ENCODE measurements around the gene DOK5.
"Not testable (repeated sequence)": the region's sequence is repeated elsewhere in the genome, so short reads cannot be mapped to it uniquely, and the experiment has no call there.

Gene DOK5

DNA sequence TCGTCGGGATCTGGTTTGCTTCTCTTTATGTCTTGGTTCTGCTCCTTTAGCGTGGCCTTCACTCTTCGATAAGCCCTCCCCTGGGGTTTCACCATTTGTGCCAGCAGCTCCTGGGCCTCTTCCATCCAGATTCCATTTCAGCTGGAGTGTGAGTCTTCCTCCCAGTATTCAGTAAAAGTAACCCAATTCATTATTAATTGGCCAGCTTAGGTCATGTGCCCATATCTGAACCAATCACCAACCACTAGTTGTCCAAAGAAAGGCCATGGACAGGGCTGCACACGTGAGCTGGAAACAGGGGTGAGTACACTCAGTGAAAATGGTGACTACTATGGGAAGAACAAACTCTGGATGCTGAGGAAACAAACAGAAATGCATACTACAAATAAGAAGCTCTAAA, 2.8 kb upstream of the DOK5 start:
- no peak for DNase-seq

- no peak for DNase-seq
These were observed 2.1 kb upstream of the DOK5 start for GRCh38 chr20:54473340-54473739.

- DNase-seq = no peak
These were observed 1.3 kb upstream of the DOK5 start for GRCh38 chr20:54474046-54474445.

DNA sequence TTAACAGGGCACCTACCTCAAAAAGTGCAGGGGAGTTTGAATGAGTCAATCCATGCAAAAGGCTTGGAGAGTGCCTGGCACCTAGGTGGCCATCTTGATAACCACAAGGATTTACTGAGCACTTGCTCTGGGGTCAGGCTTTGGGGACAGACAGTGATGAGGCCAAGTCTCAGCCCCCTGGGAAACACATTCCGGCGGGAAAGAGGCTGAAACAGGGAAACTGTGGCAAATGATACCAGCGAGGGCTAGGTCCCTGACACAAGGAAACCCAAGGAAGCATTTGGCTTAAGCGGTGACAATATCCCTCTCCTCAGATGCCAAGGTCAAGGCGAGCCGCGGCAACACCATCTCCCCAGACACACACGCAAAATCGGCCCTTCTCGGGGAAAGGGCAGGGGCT, 527 bp upstream of the DOK5 start:
- DNase-seq = no peak

- no peak for DNase-seq
These were observed 996 bp downstream of the DOK5 start for GRCh38 chr20:54476169-54477009.

DNA sequence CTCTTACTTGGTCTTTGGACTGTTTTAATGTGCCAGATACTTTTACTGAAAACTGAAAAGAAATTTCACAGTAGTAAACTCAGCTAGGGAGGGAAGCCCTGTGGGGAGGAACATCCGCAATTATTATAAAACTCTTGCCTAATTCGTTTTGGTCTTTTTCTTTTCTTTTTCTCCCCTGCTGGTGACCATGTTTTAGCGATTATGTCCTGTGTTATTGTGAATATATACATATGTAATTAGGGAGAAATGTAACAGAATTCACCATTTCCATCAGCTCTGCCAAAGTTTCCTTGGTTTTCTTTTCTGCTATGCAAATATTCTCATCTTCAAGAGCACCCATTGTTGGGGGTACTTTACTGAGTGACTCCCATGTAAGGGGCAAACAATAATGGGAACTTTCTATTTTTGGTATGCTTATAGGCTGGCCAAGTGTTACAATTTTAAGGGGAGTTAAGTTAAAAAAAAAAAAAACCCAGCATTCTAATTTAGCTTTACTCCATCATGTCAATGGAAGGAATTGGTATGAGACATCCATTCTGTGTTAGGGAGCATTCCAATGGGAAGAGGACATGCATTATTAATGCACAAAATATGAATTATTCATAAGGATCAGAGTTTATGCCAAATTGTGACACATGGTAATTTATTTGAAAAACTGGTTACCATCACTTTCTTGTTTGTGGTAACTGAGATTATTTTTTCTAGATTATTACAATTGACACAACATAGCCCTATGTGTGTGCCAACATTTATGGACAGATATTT, 2.0 kb downstream of the DOK5 start:
- DNase-seq = no peak

- no peak for DNase-seq
These were observed 3.9 kb downstream of the DOK5 start for GRCh38 chr20:54479138-54479906.

GRCh38 chr20:54479937-54480336, 4.5 kb downstream of the DOK5 start:
- DNase-seq = not testable (repeated sequence)

DNA sequence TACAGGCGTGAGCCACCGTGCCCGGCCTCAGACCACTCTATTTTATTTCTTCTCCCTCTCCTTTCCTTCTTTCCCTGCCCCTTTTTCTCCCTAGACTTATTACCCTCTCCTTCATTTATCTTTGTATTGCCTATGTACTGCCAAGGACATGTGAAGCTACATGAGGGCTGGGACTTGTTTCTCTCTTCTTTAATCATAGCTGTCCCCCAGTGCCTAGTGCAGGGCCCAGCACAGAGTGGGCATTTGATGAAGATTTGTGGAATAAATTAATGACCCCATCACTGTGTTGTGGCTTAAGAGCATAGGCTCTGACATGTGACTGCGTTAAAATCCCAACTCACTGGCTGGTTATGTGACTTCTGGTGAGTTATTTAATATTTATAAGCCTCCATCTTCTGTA, 6.0 kb downstream of the DOK5 start:
- DNase-seq = no peak

DNA sequence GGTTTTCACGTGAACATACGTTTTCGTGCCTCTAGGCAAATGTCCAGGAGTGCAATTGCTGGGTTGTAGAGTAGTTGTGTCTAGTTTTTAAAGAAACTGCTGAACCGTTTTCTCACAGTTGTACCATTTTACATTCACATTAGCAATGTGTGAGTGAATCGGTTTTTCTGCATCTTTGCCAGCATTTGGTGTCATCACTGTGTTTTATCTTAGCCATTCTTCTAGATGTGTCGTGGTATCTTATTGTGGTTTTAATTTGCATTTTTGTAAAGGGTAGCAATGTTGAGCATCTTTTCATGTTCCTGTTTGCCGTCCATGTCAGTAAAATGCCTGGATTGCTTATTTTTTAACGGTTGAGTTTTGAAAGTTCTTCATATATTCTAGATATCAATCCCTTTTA, 10.2 kb downstream of the DOK5 start:
- DNase-seq = no peak

DNA sequence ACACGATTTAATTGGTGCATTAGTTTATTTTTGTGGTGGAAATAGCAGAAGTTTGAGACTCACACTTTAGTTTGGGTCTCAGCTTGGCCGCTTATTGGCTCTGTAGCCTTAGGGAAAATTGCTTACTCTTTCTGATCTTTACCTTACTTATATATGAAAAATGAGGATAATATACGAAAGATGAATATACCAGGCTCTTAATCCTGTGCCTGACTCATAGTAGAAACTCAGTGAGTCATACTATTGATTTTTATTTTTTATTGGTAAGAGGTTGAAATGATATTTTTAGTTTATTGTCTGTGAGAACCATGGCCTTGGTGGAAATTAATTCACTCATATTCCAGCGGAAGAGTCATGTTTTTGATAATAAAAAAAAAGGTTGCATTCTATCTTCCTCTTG, 11.2 kb downstream of the DOK5 start:
- DNase-seq = no peak

DNA sequence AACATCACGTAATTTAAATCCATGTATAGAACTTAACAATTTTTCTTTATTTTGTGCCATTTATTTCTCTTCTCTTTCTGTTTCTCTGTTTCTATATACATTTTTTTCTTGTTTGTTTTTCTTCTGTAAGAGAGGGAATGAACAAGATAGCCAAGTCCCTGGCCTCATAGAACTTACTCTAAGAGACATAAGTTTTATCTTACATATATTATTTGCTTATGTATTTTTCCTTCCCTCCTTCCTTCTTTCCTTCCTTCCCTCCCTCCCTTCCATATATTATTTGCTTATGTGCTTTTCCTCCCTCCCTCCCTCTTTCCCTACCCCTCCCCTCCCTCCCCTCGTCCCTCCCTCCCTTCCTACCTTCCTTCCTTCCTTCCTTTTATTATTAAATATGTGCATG, 13.0 kb downstream of the DOK5 start:
- no peak for DNase-seq

DNA sequence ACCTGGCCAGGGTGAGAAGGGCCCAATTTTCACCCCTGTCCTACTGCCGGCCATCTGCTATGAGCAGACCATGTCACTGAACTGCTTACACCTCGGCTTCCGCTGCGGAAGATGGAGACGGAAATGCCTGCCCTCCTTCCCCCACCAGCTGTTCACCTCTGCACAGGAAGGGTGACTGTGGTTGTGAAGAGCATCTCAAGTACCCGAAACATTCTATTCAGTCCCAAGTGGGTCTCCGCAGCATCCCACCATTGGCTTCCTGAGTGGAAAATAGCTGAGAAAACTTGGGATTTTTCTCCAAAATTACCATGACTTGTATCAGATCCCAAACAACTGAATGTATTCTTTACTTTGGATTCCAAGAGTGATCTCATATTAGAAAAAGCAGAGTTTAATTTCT, 16.1 kb downstream of the DOK5 start:
- no peak for DNase-seq

GRCh38 chr20:54494303-54495006, 19.1 kb downstream of the DOK5 start:
- no peak for DNase-seq

DNA sequence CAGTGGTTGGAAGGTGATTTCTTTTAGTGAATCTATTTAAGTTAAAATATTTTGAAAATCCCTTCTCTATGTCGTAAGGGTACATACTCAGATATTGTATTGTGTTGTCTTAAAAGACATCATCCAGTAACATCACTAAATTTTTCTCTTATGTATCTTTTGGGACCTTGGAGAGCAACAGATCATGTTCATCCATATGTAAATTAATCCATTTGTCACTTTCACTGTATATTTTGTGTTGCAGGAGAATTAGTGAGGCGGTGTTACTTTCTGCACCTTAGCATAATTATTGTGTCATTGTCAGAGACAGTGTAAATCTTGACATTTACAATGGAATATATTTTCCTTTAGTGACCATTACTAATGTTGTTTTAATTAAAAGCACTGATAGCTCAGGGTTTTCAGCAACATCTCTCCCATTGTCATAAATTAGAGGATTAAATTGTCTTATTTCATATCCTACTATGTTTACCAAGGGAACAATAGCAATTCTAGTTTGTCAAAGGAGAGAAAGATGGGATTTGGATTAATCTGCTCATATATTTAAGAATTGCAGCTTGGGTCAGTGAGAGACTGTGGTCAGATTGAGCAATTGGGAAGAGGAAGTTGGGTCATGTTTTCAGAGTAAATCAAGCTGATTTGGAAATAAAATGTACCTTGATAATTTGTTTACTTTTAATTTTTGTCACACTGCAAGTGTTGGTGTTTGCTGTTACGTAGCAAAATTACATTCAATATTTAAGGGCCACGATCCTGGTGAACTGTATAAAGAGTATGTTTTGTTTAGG, 22.7 kb downstream of the DOK5 start:
- DNase-seq = no peak

DNA sequence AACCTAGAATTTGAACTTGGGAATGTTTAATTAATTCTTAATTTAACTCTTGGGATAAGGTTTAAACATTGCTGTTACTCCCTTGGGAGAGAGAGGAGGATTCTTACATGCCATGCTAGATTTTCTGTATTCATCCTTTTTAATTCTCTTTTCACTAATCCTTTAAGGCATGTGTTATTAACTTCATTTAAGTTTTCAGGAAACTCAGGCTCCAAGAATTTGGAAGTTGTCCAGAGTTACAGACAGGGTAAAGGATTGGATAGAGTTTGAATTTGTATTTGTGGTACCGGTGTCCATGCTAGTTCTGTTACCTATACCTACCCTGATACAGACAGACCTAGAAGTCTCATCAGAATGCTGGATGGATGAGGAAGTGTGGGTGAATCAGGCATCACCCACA, 23.7 kb downstream of the DOK5 start:
- DNase-seq = no peak

GRCh38 chr20:54502179-54502578, 26.8 kb downstream of the DOK5 start:
- no peak for DNase-seq

GRCh38 chr20:54506643-54507042, 31.2 kb downstream of the DOK5 start:
- DNase-seq = no peak

DNA sequence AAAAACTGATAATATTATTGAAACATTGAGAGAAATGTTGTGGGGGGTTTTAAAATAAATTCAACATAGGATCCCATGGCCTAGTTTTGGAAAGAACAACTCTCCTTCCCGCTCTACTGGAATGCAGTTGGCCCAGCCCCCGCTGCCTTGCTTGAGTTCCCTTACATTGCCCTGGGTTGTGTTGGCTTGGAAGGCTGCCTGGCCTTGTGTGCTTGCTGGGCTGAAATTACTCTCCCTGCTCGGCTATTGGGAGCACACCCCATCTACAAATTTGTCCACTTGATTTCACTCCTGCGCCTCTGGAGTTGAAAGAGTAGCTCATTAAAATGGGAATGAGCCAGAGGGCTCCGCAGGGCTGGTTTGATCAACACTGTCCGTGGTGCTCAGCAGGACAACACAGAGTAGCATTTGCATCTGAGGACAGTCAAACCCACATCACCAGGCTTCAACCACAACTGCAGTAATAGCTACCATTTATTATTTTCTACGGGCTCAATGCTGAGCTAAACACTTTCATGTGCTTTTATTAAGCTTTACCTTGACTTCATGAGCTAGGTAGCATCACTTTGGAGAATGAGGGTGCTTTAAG, 35.2 kb downstream of the DOK5 start:
- DNase-seq = no peak

GRCh38 chr20:54512694-54513093, 37.3 kb downstream of the DOK5 start:
- no peak for DNase-seq

- no peak for DNase-seq
These were observed 38.7 kb downstream of the DOK5 start for GRCh38 chr20:54514028-54514607.

All from DMS153 (cell line).